WTC11 (cell line): ENCODE measurements around the gene LDLRAD3.

Experiments used
- CTCF ChIP-seq: fragments of 200-600 bp; IDR thresholded peaks from 2 replicates; pipeline ENCODE4 v1.8.0; 2022; ENCODE audit warnings: antibody characterized with exemption
- E2F1 ChIP-seq: sonication (generic); formaldehyde crosslinking; IDR thresholded peaks from 2 replicates; pipeline ENCODE4 v1.8.0; 2022; ENCODE audit warnings: mild to moderate bottlenecking, missing genetic modification reagents
- FOXK1 ChIP-seq: sonication (generic); formaldehyde crosslinking; IDR thresholded peaks from 2 replicates; pipeline ENCODE4 v1.8.0; 2022; ENCODE audit warnings: mild to moderate bottlenecking, moderate library complexity, missing genetic modification reagents
- FOXP4 ChIP-seq: sonication (generic); formaldehyde crosslinking; IDR thresholded peaks from 2 replicates; pipeline ENCODE4 v1.8.0; 2022; ENCODE audit warnings: mild to moderate bottlenecking, missing genetic modification reagents
- MAX ChIP-seq: sonication (generic); formaldehyde crosslinking; IDR thresholded peaks from 2 replicates; pipeline ENCODE4 v1.8.0; 2022; ENCODE audit warnings: mild to moderate bottlenecking, missing genetic modification reagents
- NFE2L1 ChIP-seq: sonication (generic); formaldehyde crosslinking; IDR thresholded peaks from 2 replicates; pipeline ENCODE4 v1.8.1; 2023; ENCODE audit warnings: missing genetic modification reagents
- NR3C1 ChIP-seq: sonication (generic); formaldehyde crosslinking; conservative IDR thresholded peaks from 2 replicates; pipeline ENCODE4 v1.8.1; 2023; ENCODE audit warnings: low read depth, mild to moderate bottlenecking, missing genetic modification reagents
- PRRX2 ChIP-seq: fragments of 250-450 bp; sonication (Bioruptor Pico); IDR thresholded peaks from 2 replicates; pipeline ENCODE4 v1.8.0; 2021; ENCODE audit warnings: mild to moderate bottlenecking
- SMAD4 ChIP-seq: sonication (generic); formaldehyde crosslinking; IDR thresholded peaks from 2 replicates; pipeline ENCODE4 v1.8.0; 2022; ENCODE audit warnings: mild to moderate bottlenecking, missing genetic modification reagents
- SP1 ChIP-seq: sonication (generic); formaldehyde crosslinking; conservative IDR thresholded peaks from 2 replicates; pipeline ENCODE4 v1.8.1; 2022; ENCODE audit warnings: missing genetic modification reagents
- TEAD4 ChIP-seq: sonication (generic); formaldehyde crosslinking; IDR thresholded peaks from 2 replicates; pipeline ENCODE4 v1.8.0; 2022; ENCODE audit warnings: mild to moderate bottlenecking, missing genetic modification reagents
- USF2 ChIP-seq: sonication (generic); formaldehyde crosslinking; IDR thresholded peaks from 2 replicates; pipeline ENCODE4 v1.8.1; 2023; ENCODE audit warnings: mild to moderate bottlenecking, missing genetic modification reagents, moderate library complexity
- ZSCAN18 ChIP-seq: fragments of 250-450 bp; sonication (Bioruptor Pico); IDR thresholded peaks from 2 replicates; pipeline ENCODE4 v2.1.2; 2022; ENCODE audit warnings: mild to moderate bottlenecking, moderate library complexity

GRCh38 chr11:36131721-36132397 lies 188.0 kb downstream of the LDLRAD3 start:
- TF ChIP-seq SP1 (CRISPR knock-in tag) (no peak), CTCF (peak; percentile 35; the same call in 1 of the 2 replicates), PRRX2 (CRISPR knock-in tag) (no peak), ZSCAN18 (CRISPR knock-in tag) (no peak), SMAD4 (CRISPR knock-in tag) (no peak), MAX (CRISPR knock-in tag) (no peak), E2F1 (no peak), USF2 (no peak), NR3C1 (CRISPR knock-in tag) (no peak), TEAD4 (CRISPR knock-in tag) (no peak), NFE2L1 (CRISPR knock-in tag) (no peak), FOXK1 (CRISPR knock-in tag) (no peak), FOXP4 (CRISPR knock-in tag) (no peak)
